Keratinocyte (primary cell): Measurements from ENCODE around the gene DNTTIP2. TPM values are rescaled to one million over a fixed set of nuclear protein-coding genes. Genes with fewer than 3 reads are reported as not detected.

Experiments
- DNase-seq: peaks from one replicate; pipeline ENCODE4 v3.0.0-alpha.2; 2011; ENCODE audit warnings: low read depth, missing footprints, low spot score
- FAIRE-seq: peaks from 2 replicates; lab custom pipeline; 2011; peaks lifted over from hg19 to GRCh38; lab: Jason Lieb, UNC
- H2AFZ ChIP-seq: 2 replicates; pipeline ENCODE4 v1.6.0; 2012; ENCODE audit warnings: low read length, control low read depth, inconsistent platforms; ENCODE audit not compliant: control insufficient read depth
- H3K27ac ChIP-seq: 2 replicates; pipeline ENCODE4 v1.5.1; 2011; ENCODE audit warnings: low read length; ENCODE audit not compliant: control insufficient read depth, insufficient read depth
- H3K27me3 ChIP-seq: 3 replicates; pipeline ENCODE4 v1.6.0; 2011; ENCODE audit warnings: low read length; ENCODE audit not compliant: control insufficient read depth, insufficient read depth; ENCODE audit errors: extremely low read depth
- H3K36me3 ChIP-seq, 2 experiments: 2 replicates in 1 of 2; 3 replicates in 1 of 2; pipeline ENCODE4 v1.5.1; 2011; ENCODE audit warnings: low read length in 2 of 2, mild to moderate bottlenecking in 1 of 2; ENCODE audit not compliant: control insufficient read depth in 2 of 2, insufficient read depth in 2 of 2; ENCODE audit errors: extremely low read depth in 1 of 2
- H3K4me1 ChIP-seq: 3 replicates; pipeline ENCODE4 v1.5.1; 2011; ENCODE audit warnings: low read length; ENCODE audit not compliant: control insufficient read depth, insufficient read depth; ENCODE audit errors: extremely low read depth
- H3K4me2 ChIP-seq: 3 replicates; pipeline ENCODE4 v1.6.0; 2011; ENCODE audit warnings: low read depth, low read length; ENCODE audit not compliant: control insufficient read depth, insufficient read depth; ENCODE audit errors: extremely low read depth
- H3K4me3 ChIP-seq, 3 experiments: fragments of 200-600 bp in 1 of 3; sonication (generic) in 1 of 3; 2 replicates in 2 of 3; 3 replicates in 1 of 3; pipeline ENCODE4 v1.5.1; 2011 to 2016; ENCODE audit warnings: low read length in 3 of 3, mild to moderate bottlenecking in 3 of 3, control low read depth in 2 of 3, inconsistent platforms in 1 of 3, low read depth in 1 of 3, mixed read lengths in 1 of 3, mixed run types in 1 of 3, moderate library complexity in 1 of 3; ENCODE audit not compliant: control insufficient read depth in 2 of 3, insufficient read depth in 2 of 3; ENCODE audit errors: extremely low read depth in 1 of 3
- H3K79me2 ChIP-seq: 2 replicates; pipeline ENCODE4 v1.6.0; 2012; ENCODE audit warnings: low read length; ENCODE audit not compliant: control insufficient read depth, insufficient read depth
- H3K9ac ChIP-seq: 3 replicates; pipeline ENCODE4 v1.6.0; 2011; ENCODE audit warnings: low read length; ENCODE audit not compliant: control insufficient read depth, insufficient read depth; ENCODE audit errors: extremely low read depth
- H3K9me1 ChIP-seq: 3 replicates; pipeline ENCODE4 v1.6.0; 2011; ENCODE audit warnings: low read length; ENCODE audit not compliant: control insufficient read depth, insufficient read depth; ENCODE audit errors: extremely low read depth
- H3K9me3 ChIP-seq: 2 replicates; pipeline ENCODE4 v1.5.1; 2012; ENCODE audit warnings: low read depth, low read length; ENCODE audit not compliant: control insufficient read depth
- H4K20me1 ChIP-seq: 3 replicates; pipeline ENCODE4 v1.6.0; 2011; ENCODE audit warnings: low read length; ENCODE audit not compliant: control insufficient read depth, insufficient read depth; ENCODE audit errors: extremely low read depth
- EZH2 ChIP-seq: IDR thresholded peaks from one replicate; pipeline ENCODE4 v1.6.1; 2012; ENCODE audit warnings: inconsistent platforms, mild to moderate bottlenecking, low read length, moderate library complexity
- dilution Hi-C: fragments of 300-500 bp; cut with MboI; formaldehyde crosslinking; loops from one replicate; pipeline ENCODE4 v1.7.0; 2020; ENCODE audit warnings: low sequenced_read_pairs; ENCODE audit not compliant: extremely low pct_ligation_motif_present
- polyA plus RNA-seq, 5 experiments: library from polyadenylated mRNA; depleted of rRNA in 3 of 5; stranded (reverse) in 3 of 5; stranded (forward) in 1 of 5; unstranded in 1 of 5; fragments of >200 nt; gene quantifications; 1 replicate in 1 of 5; 2 replicates in 3 of 5; 3 replicates in 1 of 5; pipeline versions ENCODE4 v1.2.1 to v1.2.3, GENCODE V29; 2011 to 2012; ENCODE audit warnings: missing spikeins in 2 of 5, low read depth in 1 of 5, low replicate concordance in 1 of 5
- TF ChIP-seq, protein P1 (sequence below), 3 experiments: IDR thresholded peaks in 1 of 3; conservative IDR thresholded peaks in 1 of 3; optimal IDR thresholded peaks in 1 of 3; 2 replicates in 2 of 3; 3 replicates in 1 of 3; pipeline versions ENCODE3 to v1.5.1; 2011; ENCODE audit warnings: low read length in 3 of 3, mild to moderate bottlenecking in 3 of 3, moderate library complexity in 2 of 3, control low read depth in 1 of 3, inconsistent platforms in 1 of 3; ENCODE audit not compliant: insufficient read depth in 2 of 3; ENCODE audit errors: extremely low read depth in 1 of 3

The DNTTIP2 gene
- polyA plus RNA-seq, 1 donor (not counting 4 experiments of a cell fraction or from before 2014, with no cell fraction given) = 46.2 TPM

DNA sequence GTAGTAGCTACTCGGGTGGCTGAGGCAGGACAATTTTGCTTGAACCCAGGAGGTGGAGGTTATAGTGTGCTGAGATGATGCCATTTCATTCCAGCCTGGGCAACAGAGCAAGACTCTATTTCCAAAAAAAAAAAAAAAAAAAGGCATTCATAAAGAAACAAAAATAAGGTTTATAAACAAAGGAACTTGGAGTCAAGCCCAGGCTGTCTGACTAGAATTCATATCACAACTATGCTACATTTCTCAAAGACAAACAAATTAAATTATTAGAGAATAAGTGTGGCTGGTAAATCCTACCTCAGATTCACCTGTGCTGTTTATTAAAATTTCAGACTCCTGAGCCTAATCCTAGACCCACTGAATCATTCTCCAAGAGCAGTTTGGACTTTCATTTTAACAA, 26.0 kb upstream of the DNTTIP2 start:
- DNase-seq (no peak), FAIRE-seq (no peak)
- Histone ChIP-seq H3K4me2 (no peak overlapping the region), H3K9me3 (no peaks in the 10 kb centered on the region), H3K4me1 (peaks cover 16% of the 10 kb centered on the region), H3K79me2 (peaks cover 60% of the 10 kb centered on the region), H3K36me3 (no peaks in the 10 kb centered on the region), H3K27ac (no peak overlapping the region), H3K27me3 (no peaks in the 10 kb centered on the region), H2AFZ (no peak overlapping the region), H3K9ac (no peak overlapping the region), H3K4me3 (no peak overlapping the region), H4K20me1 (no peaks in the 10 kb centered on the region), H3K9me1 (no peaks in the 10 kb centered on the region)
- TF ChIP-seq, protein P1, sequence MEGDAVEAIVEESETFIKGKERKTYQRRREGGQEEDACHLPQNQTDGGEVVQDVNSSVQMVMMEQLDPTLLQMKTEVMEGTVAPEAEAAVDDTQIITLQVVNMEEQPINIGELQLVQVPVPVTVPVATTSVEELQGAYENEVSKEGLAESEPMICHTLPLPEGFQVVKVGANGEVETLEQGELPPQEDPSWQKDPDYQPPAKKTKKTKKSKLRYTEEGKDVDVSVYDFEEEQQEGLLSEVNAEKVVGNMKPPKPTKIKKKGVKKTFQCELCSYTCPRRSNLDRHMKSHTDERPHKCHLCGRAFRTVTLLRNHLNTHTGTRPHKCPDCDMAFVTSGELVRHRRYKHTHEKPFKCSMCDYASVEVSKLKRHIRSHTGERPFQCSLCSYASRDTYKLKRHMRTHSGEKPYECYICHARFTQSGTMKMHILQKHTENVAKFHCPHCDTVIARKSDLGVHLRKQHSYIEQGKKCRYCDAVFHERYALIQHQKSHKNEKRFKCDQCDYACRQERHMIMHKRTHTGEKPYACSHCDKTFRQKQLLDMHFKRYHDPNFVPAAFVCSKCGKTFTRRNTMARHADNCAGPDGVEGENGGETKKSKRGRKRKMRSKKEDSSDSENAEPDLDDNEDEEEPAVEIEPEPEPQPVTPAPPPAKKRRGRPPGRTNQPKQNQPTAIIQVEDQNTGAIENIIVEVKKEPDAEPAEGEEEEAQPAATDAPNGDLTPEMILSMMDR (optimal IDR thresholded peaks at IDR 0.05 in 1 of 3, IDR thresholded peaks at IDR 0.05 in 1 of 3, conservative IDR thresholded peaks at IDR 0.05 in 1 of 3; ENCODE audit: extremely low read depth in 1 of 3, insufficient read depth in 2 of 3, low read length in 3 of 3) = no peak
- no peak for TF ChIP-seq EZH2
- dilution Hi-C loops = no loop called here

DNA sequence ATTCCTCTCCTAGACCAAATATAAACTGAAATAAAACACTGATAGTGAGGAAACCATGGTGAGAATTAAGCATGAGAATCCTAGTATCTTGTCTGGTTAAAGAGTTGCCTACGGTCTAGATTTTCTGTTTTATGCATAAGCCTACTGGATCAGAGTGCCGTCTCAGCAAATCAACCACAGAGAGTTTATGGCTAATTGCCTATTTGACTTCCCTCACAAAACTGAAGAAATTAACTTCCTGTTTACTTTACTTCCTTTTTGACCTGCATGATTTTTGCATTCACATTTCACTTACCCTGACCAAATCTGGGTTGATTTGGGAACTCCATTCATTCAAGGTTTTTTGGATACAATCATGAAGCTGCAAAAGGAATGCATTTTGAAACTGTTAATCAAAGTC, 25.2 kb upstream of the DNTTIP2 start:
- H3K79me2 ChIP-seq = peaks cover 60% of the 10 kb centered on the region
- TF ChIP-seq, protein P1 (optimal IDR thresholded peaks at IDR 0.05 in 1 of 3, IDR thresholded peaks at IDR 0.05 in 1 of 3, conservative IDR thresholded peaks at IDR 0.05 in 1 of 3; ENCODE audit: extremely low read depth in 1 of 3, insufficient read depth in 2 of 3, low read length in 3 of 3) = no peak
- no peak overlapping the region for H3K4me3 ChIP-seq
- no peaks in the 10 kb centered on the region for H3K36me3 ChIP-seq
- DNase-seq (no peak), FAIRE-seq (no peak)
- no peaks in the 10 kb centered on the region for H3K27me3 ChIP-seq
- no peaks in the 10 kb centered on the region for H3K9me3 ChIP-seq
- H3K9me1 ChIP-seq = no peaks in the 10 kb centered on the region
- no peak overlapping the region for H3K4me2 ChIP-seq
- no peak overlapping the region for H3K9ac ChIP-seq
- H2AFZ ChIP-seq = no peak overlapping the region
- dilution Hi-C loops = no loop called here
- H4K20me1 ChIP-seq = no peaks in the 10 kb centered on the region
- H3K27ac ChIP-seq = no peak overlapping the region
- H3K4me1 ChIP-seq = peaks cover 16% of the 10 kb centered on the region
